SKM-1 (cell line): ENCODE results near the gene TUBB1.
A peak's percentile ranks its signal among the peaks of the same experiment; 100 is the strongest.
"Not testable (repeated sequence)": the region's sequence is repeated elsewhere in the genome, so short reads cannot be mapped to it uniquely, and the experiment has no call there.

Experiments used
- DNase-seq: peaks from one replicate; lab custom pipeline; 2025; ENCODE audit not compliant: unreplicated experiment; lab: John Stamatoyannopoulos, UW

Gene TUBB1

DNA sequence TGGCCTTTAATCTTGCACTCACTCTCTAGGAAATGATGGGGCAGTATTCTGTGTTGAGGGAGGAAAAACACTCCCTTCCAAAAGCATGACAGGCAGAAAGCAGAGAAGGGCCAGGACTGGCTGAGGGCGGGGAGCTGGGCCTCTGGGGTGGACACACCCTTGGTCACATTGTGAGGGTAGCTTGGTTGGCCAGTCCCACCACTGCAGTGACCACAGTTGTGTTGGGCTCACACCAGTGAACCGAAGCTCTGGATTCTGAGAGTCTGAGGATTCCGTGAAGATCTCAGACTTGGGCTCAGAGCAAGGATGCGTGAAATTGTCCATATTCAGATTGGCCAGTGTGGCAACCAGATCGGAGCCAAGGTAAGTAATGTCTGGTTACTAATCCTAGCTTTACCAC, at the start of gene TUBB1:
TSS of gene TUBB1 (plus strand) at position 213 of the 400 bp plus-strand sequence. CDS start at position 307, 94 bp downstream.
- DNase-seq = no peak

DNA sequence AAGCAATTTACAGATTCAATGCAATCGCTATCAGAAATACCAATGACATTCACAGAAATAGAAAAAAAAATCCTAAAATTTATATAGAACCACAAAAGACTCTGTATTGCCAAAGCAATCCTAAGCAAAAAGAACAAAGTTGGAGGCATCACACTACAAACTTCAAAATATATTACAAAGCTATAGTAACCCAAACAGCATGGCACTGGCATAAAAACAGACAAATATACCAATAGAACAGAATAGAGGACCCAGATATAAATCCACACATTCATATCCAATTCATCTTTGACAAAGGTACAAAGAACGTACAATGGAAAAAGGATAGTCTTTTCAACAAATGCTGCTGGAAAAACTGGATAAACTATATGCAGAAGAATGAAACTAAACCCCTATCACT, 49.8 kb upstream of the TUBB1 start:
- no peak for DNase-seq

DNA sequence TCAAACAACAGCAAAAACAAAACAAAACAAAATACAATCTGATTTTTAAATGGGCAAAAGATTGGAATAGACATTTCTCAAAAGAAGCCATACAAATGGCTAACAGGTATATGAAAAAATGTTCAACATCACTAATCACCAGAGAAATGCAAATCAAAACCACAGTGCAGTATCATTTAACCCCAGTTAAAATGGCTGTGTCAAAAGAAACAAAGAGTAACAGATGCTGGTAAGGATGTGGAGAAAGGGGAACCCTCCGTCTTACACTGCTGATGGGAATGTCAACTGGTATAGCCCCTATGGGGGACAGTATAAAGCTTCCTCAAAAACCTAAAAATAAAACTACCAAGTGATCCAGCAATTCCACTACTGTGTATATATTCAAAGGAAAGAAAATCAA, 49.1 kb upstream of the TUBB1 start:
- no peak for DNase-seq

DNA sequence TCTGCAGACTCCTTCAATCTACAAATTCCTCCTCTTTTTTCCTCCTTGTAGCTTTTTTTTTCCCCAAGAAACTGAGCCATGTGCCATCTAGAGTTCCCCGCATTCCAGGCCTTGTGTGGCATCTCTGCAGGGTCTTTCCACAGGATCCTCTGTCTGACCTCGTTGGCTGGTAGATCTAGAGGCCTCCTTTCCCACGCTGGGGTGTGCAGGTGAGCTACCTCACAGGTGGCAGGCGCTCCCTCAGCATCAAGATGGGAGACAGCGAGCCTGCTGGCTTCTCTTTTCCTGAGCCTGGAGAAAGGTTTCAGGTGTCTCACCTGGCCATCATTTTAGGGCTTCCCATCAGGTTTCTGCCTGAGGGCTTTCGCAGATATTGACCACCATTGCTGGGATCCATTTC, 47.8 kb upstream of the TUBB1 start:
- DNase-seq = no peak

DNA sequence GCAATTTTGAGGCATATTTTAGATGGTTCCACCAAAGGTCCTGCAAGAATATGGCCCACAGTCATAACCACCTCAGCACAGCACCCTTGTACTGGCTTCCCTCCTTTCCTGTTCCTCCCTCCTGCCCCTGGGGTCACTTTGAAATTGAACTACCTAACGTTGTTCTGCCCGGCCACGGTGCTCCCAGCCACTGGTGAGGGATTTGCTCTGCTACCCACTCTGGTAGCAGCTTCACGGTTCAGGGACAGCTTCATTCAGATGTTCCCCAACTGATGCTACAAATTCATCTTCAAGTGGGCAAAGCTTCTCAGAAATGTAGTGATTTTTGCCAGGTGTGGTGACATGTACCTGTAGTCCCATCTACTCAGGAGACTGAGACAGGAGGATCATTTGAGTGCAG, 46.0 kb upstream of the TUBB1 start:
- no peak for DNase-seq

DNA sequence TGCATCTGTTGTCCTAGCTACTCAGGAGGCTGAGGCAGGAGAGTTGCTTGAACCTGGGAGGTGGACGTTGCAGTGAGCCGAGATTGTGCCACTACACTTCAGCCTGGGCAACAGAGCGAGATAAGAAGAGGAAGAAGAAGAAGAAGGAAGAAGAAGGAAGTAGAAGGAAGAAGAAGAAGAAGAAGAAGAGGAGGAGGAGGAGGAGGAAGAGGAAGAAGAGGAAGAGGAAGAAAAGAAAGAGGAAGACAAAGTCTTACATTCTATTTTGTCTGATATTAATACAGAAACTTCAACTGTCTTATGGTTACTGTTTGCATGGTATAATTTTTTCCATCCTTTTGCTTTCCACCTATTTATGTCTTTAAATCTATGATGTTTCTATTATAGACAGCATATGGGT, 45.4 kb upstream of the TUBB1 start:
- no peak for DNase-seq

DNA sequence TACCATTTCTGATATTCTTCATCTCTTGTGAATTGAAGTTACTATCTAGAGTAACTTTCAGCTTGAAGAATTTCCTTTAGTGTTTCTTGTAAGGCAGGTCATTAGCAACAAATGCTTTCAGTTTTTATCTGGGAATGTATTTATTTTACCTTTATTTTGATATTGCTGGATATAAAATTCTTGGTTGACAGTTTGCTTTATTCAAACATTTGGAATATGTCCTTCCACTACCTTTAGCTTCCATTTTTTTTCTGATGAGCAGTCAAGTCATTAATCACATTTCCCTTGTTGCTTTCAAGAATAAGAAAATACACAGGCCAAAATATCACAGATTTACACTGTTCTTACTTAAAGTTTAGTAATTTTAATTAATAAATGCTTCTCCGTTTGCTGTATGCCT, 43.9 kb upstream of the TUBB1 start:
- DNase-seq = no peak

DNA sequence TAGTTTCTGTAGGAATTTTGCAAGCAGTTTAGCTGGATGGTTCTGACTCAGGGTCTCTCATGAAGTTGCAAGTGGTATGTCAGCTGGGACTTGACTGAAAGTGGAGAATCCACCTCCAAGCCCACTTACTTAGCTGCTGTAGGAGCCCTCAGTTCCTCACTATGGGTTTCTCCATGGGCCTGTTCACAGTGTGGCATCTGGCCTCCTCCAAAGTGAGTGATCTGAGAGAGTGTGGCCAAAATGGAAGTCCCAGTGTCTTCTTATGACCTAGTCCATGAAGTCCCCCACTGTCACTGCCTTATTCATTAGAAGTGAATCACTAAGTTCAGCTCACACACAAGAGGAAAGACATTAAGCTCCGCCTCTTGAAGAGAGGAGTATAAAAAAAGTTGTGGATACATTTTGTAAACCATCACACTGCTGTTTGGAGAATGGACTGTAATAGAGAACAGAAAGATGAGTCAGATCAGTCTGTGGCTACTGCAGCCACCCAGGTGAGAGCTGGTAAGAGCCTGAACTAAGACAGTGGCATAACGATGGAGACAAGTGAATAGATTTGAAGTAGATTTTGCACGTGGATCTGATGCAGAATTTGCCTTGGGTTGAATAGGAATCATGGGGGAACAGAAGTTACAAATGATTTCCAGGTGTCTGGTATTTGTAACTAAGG, 43.0 kb upstream of the TUBB1 start:
- DNase-seq = no peak

DNA sequence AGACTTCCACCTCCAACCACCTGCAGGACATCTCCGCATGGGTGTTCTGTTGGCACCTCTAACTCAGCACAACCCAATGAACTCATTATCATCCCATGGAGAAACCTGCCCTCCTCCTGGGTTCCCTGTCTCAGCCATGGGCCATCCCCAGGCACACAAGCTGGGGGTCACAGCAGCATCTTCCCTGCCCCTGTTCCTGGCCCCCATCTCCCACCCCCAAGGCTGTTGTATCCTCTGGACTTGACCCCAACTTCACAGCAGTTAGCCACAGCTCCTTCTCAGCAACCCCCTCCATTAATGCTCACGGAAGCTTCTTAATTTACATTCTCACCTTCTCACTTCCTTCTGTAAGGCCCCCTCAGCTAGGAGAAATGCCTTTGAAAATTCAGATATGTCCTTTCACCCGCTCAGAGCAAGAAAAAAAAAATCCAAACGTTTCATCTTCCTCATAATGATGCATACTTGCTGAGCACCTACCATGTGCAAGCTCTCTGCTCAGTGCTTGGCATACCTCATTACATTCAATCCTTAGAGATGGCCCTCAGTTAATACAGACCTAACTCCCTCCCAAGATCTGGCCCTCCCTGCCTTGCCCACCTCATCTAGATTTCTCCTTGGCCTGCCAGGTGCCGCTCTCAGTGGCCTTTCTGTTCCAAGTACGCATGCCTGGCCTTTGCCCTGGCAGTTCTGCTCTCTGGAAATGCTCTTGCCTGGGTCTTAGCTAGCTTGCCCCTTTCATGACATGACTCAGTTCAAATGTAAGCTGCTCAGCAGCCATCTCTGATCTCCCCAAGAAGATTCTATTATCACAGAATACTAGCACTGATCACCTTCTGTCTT, 40.7 kb upstream of the TUBB1 start:
- no peak for DNase-seq

DNA sequence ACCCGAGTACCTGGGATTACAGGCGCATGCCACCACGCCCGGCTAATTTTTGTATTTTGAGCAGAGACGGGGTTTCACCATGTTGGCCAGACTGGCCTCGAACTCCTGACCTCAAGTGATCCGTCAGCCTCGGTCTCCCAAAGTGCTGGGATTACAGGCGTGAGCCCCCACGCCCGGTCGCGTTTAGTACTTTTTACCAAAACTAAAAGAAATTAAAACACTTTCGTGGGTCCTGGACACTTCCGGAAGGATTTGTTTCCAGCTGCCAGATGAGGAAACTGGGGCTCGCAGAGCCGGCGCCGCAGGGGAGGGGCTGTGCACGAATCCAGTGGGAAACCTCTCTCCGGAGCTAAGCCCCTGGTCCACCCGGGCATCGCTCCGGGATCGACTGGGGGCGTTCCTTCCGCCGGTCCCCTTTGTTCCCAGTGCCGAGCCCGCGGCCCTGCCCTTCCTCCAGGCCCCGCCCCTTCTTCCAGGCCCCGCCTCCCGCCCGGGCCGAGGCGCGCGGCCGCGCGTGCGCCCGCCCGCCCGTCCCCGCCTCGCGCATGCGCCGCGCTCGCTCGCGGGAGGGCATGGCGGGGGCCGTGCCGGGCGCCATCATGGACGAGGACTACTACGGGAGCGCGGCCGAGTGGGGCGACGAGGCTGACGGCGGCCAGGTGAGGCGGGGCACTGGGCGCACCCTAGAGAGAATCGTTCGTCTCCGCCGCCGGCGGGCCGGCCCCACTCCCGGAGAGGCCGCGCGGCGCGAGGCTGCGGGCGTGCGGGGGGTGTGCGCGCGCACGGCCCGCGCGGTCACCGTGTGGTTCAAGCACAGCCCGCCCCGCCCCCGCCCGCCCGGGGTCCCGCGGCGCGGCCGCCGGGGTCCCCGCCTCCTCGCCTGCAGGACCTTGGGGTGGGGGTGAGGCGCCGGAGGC, 38.3 kb upstream of the TUBB1 start, which contains the start of gene NELFCD:
TSS of gene NELFCD (plus strand) at position 546 of the 917 bp plus-strand sequence. CDS start at position 600, 54 bp downstream.
- DNase-seq = peak; percentile 64

DNA sequence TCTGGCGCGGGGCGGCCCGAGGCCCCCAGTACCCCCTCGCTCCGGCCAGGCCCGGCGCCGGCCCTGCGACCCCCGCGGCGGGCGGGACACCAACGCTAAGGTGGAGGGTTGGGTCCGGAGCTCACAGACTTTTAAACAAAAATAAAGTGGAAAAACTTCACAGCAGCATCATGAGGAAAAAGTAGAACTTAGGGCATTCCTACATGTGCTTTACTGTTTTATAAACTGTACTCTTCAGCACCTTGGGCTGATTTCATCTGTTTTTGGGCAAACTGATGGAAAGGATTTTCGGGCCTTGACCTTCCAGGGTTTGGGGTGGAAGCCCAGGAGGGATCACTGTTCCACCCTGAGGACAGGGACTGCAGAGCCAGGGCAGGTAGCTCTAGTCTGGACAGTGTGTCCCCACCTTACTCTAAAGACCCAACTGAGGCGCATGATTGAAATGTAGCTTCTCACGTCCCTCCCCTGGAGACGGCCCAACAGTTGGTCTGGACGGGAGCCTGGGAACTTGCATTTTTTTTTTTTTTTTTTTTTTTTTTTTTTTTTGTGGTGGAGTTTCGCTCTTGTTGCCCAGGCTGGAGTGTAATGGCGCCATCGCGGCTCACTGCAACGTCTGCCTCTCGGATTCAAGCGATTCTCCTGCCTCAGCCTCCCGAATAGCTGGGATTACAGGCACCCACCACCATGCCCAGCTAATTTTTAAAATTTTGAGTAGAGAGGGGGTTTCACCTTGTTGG, 37.4 kb upstream of the TUBB1 start:
- DNase-seq = no peak

DNA sequence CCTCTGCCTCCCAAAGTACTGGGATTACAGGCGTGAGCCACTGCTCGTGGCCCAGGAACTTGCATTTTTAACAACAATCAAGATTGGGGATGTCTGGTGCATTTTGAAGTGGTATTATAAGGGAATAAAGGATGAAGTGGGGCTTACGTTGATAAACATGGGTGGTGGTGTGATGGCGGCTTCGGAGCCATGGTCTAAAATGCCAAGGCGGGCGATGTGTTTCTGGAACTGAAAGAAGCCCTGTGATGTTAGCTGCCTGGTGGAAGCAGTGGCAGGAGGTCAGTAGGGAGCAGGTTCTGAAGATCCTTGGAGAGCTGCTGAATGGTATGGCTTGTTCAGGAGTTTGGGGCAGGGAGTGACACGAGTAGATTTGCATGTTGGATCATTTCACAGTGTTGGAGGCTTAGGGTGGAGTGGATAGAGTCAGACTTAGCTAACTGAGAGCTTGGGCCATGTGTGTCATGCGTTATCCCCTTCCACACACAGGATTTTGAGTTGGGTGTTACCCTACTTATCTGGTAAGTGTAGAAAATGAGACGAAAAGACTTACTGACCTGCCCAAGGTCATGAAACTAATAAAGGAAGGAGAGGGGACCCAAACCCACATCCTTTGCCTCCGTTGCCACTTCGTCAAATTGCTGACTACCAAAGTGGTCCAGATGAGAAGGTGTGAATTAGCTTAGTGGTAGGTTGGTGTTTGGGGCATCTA, 36.7 kb upstream of the TUBB1 start:
- no peak for DNase-seq

DNA sequence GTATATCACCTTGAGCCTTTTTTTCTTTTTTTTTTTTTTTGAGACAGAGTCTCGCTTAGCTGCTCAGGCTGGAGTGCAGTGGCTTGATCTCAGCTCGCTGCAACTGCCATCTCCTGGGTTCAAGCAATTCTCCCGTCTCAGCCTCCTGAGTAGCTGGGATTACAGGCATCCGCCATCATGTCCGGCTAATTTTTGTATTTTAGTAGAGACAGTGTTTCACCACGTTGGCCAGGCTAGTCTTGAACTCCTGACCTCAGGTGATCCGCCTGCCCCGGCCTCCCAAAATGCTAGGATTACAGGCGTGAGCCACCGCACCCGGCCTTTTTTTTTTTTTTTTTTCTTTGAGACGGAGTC, 36.1 kb upstream of the TUBB1 start:
- DNase-seq = not testable (repeated sequence)

DNA sequence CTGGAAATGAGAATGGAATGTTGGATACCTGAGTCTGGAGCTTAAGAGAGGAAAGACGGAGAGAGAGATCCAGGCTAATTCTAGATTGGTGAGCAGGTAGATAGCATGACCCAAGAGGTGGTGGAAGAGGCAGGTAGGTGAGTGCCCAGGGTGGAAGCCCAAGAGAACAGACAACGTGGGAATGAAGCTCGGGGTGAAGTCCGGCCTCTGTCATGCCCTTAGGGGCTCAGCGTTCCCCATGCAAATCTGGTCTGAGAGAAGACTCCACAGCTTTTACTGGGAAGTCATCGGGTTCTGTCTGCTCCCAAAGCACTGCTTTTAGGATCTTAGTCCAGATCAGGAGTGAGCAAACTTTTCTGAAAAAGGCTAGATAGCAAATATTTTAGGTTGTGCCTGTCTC, 34.5 kb upstream of the TUBB1 start:
- no peak for DNase-seq

DNA sequence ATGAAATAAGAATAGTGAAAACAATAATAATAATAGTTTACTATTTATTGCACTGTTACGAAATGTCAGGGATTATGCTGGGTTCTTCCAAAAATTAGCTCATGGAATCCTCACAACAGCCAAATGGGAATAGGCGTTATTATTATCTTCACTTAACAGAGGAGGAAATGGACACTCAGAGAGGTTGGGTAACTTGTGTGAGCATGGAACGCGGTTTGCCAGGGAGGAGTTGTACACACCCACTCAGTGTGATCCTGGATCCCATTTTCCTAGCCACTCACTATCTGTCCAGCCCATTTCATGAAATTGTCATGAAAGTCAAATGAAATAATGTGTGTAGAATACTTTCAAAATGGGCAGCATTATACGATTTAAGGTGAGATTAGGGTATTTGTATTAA, 33.6 kb upstream of the TUBB1 start:
- DNase-seq = no peak

DNA sequence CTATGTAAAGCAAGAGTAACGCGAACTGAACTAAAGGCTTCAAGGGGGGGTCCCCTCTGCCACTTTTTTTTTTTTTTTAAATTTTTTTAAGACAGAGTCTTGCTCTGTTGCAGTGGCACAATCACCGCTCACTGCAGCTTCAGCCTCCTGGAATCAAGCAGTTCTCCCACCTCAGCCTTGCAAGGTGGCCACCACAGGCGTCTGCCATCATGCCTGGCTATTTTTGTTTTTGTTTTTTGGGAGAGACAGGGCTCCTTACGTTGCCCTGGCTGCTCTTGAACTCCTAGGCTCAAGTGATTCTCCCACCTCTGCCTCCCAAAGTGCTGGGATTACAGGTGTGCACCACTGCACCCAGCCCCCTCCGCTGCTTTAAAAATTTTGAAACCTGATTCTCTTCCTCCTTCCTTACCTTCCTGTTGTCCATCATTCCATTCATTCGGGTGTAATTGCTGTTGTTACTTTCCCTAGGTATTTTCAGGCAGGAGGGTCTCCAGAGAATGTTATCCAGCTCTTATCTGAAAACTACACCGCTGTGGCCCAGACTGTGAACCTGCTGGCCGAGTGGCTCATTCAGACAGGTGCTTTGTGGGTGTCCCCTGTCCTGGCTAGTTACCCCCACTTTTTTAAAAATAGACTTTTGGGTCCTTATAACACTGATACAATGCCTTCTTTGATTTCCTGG, 32.8 kb upstream of the TUBB1 start:
- DNase-seq = no peak

DNA sequence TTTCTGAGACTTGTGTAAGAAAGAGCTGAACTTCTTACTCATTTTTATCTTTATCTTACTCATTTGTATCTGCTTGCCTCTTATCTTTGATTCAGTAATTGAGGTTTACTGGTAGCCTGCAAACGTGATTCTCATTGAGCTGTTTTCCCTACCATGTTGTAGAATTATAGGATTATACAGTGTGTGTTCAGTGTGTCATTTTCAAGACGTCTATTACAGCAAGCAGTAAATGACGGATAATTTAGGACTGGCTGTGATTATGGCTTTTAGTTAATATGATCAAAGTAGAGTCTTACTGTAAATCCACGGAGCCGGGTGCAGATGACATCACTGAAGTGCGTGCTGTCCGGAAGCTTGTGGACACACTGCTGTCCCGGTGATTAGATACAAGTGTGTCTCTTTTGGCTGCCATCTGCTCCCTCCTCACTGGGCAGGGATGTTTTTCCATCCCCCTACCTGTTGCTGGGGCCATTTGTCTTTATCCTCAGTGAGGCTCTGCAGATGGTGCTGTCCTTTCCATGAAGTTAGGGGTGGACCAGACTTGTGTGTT, 32.2 kb upstream of the TUBB1 start:
- DNase-seq = no peak

DNA sequence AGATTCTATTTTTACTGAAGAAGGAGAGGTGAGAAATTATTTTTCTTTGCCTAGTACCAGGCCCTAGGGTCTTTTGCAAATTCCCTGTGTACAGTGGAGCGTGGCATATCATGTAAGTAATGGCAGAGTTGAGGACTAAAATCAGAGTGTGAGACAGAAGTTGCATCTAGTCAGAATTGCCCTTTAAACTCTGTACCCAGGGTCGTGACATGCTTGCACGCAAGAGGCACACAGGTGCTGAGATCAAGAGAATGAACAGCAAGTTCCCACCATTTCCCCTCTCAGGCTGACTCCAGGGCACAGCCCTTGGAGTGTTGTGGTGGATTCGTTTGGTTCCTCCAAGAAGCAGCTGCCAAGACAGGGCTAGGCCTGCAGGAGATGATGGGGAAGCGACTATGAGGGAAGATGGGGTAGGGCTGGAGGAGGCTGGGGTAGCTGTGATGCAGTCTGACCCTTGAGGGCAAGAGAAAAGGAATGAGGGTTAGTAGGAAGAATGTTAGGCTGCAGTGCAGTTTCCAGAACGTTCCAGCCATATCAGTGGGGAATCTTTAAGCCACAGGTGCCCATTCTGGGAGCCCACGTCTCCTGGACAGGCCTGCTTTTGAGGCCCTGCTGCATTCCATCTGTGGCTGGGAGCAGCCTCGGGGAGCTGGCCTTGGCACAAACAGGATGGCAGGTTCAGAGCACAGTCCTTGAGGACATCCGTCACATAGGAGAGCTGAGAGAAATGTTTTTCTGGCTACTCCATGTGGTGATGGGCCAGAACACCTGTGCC, 31.3 kb upstream of the TUBB1 start:
- DNase-seq = no peak

DNA sequence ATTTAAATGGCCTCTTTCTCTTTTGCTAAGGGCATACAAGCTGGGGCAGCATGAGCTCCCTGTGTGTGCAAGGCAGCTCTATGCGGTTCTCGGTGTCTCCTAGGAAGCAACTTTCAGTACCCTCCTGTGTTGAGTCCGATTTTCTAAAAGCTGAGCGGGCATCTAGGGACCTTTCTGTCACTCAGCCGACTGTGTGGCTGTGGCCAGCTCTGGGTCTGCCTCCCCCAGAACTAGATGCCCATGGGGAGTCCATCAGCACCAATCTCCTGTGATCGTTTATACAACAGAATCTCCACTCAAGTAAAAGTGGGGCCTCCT, 30.7 kb upstream of the TUBB1 start:
- no peak for DNase-seq
